Effector CD4-positive, alpha-beta T cell (primary cell): Measurements from ENCODE around the gene ERI2.

ENCODE experiments used
- DNase-seq: peaks from one replicate; pipeline ENCODE4 v3.0.0-alpha.2; 2020
- total RNA-seq: gene quantifications from one replicate; lab custom pipeline; 2026; lab: John Stamatoyannopoulos, UW

ERI2 gene
- total RNA-seq: 2.3 reads per million, percentile 5 among the genes with 10 or more reads in this experiment

GRCh38 chr16:20806168-20807050 is at the start of gene ERI2, which contains the start of gene REXO5:
ERI2 (minus strand) TSS chr16:20806472; CDS start chr16:20806430, 42 bp downstream.
REXO5 (plus strand) TSS chr16:20806527; CDS start chr16:20806954, 427 bp downstream.
- DNase-seq: peak; percentile 55

- DNase-seq: no peak
Observed at GRCh38 chr16:20854963-20855362, 48.7 kb upstream of the ERI2 start.

GRCh38 chr16:20853981-20854620 is 47.8 kb upstream of the ERI2 start:
- no peak for DNase-seq

GRCh38 chr16:20853143-20853542 is 46.9 kb upstream of the ERI2 start:
- no peak for DNase-seq

DNA sequence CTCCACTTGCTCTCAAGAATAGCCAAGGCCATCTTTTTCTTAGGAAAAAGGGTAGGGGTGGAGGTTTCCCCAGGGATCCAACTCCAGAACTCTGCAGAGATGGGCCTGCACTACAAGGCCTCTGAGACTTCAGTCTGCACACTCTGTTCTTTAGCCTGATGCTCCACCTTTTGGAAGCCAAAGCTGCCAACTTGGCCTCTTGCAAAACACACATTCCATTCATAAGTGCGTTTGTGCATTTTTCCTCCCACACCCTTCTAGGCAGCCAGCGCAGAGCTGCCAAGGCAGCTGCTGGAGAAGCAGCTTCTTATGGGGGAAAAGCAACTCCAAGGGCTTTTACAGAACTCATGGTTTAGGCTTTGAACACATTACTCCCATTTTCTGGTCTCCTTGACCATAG is 45.3 kb upstream of the ERI2 start:
- no peak for DNase-seq

DNA sequence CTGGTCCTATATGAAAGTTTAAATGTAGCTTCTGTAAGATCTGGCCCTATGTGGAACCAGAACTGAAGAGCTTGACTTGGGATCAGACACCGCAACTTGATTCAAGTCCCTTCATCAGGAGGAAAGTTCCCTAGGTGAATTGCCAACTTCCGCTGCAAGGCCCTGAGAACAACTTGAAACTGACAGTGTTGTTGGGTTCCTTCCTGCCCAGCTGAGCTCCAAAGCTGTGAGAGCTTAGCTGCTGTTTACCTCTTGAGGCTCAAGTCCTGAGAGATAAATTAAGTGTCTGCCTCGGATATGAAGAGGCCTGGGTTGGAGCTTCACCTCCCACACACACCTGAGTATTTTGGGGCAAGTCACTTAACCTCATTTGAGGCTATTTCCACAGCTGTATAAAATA is 44.7 kb upstream of the ERI2 start:
- DNase-seq: no peak

DNA sequence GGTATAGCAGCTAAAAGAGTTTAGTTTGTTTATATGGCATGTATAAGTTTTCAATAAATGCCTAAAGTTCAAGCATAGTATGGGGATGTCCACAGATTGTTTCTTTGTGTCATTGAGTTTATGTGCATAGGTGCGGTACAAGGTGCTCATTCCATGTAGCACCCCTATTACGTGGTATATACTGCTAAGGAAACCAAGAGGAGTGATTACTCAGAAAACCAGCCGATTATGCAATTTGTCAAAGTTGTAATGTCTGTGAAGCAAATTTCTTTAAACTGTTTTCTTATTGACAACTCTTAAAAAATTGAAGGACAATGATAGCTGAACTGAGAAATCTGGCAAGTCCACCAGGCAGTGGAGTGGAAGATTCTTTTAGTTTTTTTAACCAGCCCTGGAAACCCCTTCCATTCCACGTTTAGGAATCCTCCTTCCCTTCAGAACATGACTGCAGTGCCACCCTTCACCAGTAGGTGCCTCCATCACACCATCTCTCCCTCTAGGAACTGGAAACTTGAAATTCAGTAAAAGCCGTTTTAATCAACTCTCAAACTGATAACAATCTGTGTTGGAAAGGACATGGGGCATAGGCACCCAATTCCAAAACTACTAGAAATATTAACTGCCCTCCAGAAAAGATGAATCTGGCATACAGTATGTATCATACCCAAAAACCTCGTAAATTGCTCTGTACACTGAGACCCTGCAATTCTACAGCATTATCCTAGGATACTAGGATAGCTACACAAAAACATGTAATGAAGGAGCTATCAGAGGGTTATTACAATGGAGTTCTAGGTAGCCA is 43.5 kb upstream of the ERI2 start:
- peak; percentile 48 for DNase-seq

GRCh38 chr16:20847550-20847949 is 41.3 kb upstream of the ERI2 start:
- DNase-seq: no peak

GRCh38 chr16:20846551-20846950 is 40.3 kb upstream of the ERI2 start:
- no peak for DNase-seq

- no peak for DNase-seq
Observed at GRCh38 chr16:20846030-20846429, 39.8 kb upstream of the ERI2 start.

GRCh38 chr16:20844588-20844987 is 38.3 kb upstream of the ERI2 start:
- DNase-seq: no peak

DNA sequence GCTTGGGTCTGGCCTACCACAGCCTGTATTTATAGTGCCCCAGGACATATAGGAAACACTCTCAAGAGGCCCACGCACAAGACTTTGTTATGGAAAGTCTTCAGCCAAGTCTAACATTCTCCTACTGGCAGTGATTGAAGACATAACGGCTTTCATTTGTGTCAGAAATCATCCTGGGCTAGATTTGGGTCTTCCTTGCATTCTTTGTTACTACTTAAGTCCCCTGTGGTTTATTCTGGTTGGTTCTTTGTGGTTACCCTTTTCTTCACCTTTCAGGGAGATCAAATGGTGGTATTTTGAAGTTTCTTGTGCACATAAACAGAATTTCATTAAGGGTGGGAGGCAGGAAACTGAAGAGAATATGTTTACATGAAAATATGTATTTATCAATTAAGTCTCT is 37.8 kb upstream of the ERI2 start:
- no peak for DNase-seq

- no peak for DNase-seq
Observed at GRCh38 chr16:20839504-20839903, 33.2 kb upstream of the ERI2 start.

DNA sequence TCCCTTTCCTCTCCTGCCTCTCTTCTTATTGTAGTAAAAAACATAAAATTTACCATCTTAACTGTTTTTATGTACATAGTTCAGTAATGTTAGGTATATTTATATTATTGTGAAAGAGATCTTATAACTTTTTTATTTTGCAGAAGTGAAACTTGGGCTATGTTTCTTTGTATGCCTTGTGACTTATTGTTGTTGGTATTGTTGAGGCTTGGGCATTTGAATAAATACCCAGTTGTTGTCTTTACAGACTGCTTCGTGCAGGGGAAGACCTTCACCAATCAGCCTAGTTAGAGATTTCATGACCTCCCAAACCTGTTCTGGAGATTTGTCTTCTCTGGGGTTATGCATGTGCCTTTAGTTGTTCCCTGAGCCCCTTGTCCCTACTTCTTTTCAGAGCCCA is 32.0 kb upstream of the ERI2 start:
- DNase-seq: no peak

DNA sequence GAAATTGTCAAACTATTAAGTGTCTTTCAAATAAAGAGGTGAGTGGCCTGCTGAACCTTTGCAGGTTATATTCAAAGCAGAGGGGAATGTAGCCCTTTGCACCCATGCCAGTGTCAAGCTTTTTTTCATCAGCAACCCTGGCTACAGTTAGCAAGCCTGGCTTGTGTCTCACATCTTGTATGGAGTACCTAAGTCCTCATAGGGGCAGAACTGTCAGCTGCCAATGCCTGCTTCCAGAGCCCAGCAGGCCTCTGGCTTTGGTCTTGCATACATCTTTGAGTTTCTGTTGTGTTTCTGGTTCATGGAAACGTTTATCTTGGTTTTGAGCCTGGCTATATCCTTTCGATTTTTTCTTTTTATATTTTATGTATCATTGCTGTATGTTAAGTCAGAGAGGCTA is 26.8 kb upstream of the ERI2 start:
- DNase-seq: no peak

GRCh38 chr16:20830372-20830771 is 24.1 kb upstream of the ERI2 start:
- no peak for DNase-seq

- no peak for DNase-seq
Observed at GRCh38 chr16:20829536-20829935, 23.3 kb upstream of the ERI2 start.

DNA sequence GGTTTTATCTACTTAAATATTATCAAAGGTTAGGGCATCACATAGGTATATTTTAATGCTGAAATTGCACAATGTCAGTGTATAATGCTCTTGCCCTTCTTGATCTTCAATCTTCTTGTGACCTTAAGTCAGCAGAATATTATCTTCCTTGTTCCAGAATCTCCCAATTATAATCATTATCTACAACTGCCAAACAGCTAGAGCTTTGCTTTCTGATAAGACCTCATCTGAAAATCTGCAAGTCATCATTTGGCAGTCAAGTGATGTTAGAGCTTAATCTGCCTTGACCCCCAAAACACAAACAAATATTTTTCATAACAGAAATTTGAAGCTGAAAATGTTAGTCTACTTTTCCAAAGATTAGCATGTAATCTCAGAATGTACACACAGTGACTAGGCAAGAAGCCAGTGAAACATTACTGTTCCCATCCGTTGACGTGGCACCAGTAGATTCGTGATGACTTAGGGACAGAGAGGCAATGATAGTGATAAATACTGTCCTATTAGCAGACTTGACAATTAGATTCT is 19.8 kb upstream of the ERI2 start:
- no peak for DNase-seq

- no peak for DNase-seq
Observed at GRCh38 chr16:20822521-20823325, 16.5 kb upstream of the ERI2 start.

DNA sequence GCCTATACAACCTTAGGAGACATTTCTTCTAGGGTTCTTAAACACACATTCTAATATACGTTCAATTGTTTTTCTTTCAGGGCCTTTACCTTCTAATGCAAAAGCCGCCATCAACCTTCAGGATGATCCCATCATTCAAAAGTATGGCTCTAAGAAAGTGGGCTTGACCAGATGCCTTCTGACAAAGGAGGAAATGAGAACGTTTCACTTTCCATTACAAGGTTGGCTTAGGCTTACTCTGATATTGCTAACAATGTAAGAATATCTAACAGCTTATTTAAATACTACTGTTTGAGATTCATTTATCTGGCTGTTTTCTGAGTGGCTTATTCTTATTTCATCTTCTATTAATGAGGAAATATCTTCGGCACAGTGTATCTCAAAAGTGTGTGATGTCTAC is 15.4 kb upstream of the ERI2 start:
- DNase-seq: no peak

DNA sequence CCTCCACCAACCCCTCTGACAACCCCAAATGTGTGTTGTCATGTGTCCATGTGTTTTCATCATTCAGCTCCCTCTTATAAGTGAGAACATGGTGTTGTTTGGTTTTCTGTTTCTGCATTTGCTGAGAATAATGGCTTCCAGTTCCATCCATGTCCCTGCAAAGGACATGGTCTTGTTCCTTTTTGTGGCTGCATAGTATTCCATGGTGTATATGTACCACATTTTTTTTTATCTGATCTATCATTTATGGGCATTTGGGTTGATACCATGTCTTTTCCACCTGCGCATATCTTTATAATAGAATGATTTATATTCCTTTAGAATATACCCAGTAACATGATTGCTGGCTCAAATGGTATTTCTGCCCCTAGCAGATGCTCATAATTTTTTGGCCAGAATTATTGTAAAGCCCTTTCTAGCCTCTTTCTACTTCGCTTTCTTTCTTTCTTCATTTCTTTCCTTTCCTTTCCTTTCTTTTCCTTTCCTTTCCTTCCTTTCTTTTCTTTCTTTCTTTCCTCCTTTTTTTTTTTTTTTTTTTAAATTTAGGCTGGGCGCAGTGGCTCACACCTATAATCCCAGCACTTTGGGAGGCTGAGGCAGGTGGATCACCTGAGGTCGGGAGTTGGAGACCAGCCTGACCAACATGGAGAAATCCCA is 12.8 kb upstream of the ERI2 start:
- no peak for DNase-seq

DNA sequence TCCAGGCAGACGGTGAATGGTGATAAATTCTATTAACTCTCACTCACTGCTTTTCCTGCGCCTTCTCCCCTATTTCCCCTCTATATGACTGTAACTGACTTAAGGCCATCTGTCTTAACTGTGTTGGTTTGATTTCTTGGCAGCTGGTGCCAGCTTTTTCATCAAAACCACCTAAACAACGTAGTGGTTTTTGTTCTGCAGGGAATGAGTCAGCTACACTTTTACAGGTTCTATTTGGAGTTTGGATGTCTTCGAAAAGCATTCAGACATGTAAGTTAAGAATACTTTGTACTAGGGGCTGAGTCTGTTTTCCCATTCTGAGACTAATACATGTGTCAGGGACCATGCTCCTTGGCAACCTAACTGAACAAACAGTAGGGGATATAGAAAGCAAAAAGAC is 8.5 kb upstream of the ERI2 start:
- no peak for DNase-seq
